Measurements from ENCODE around the gene PFKFB2. TPM values are rescaled to one million over a fixed set of nuclear protein-coding genes. Genes with fewer than 3 reads are reported as not detected.

PFKFB2 gene
- total RNA-seq, 6 experiments from 2014 or later: 2.9 to 6.1 (median 5.1) TPM

DNA sequence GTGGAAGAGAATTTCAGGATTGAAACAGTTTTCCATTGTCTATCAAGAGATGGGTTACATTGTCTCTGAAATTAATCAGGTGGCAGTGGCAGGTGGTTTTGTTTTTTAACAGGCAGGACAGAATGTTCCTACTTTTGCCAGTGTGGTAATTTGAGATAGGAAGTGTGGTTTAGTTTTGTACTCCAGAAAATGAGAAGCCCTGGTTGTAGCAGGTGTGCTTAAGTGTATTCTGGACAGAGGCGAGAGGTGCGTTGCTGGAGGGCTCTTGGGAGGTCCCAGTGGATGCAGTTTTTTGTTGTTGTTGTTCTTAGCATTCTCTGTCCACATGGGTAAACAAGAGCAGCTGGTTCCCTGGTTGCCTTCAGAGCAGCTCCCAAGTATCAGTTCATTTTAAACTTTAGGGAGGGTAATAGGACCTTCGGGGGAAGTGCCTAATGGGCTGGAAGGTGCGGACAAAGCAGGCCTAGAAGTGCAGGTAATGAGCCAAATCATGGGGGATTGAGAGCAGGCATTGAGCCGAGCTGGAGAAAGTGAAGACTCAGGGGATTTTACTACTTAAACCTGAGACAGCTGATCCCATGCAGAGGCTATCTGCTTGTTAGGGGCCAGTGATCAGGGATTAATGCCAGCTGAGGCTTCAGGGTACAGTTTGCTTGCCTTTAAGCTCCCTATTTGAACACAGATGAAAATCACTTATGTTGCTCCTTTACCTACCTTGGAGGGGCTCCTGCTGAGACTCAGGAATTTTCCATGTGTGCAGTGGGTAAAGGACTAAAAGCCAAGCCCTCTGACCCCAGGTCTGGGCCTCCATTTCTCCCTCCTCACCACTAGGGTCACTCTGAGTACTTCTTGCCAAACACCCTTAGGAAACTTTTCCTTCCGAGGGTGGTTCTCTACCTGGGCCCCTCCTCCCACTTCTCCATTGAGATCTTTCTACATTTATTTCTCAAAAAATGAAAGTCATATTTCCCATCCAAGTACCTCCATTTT is 6.1 kb downstream of the PFKFB2 start:
- H3K27me3 ChIP-seq: no peaks in the 10 kb centered on the region
- WGBS (ENCODE audit: insufficient coverage, low coverage, low lambda C conversion rate, missing lambda C conversion rate): 69% methylated on average over 4 of the region's 6 CpGs
- H3K4me3 ChIP-seq: no peak overlapping the region
- ATAC-seq (no peak), DNase-seq (no peak)
- peaks cover 0 to 18% (median 6%) of the 10 kb centered on the region in 4 donors for H3K36me3 ChIP-seq
- TF ChIP-seq, protein P1, sequence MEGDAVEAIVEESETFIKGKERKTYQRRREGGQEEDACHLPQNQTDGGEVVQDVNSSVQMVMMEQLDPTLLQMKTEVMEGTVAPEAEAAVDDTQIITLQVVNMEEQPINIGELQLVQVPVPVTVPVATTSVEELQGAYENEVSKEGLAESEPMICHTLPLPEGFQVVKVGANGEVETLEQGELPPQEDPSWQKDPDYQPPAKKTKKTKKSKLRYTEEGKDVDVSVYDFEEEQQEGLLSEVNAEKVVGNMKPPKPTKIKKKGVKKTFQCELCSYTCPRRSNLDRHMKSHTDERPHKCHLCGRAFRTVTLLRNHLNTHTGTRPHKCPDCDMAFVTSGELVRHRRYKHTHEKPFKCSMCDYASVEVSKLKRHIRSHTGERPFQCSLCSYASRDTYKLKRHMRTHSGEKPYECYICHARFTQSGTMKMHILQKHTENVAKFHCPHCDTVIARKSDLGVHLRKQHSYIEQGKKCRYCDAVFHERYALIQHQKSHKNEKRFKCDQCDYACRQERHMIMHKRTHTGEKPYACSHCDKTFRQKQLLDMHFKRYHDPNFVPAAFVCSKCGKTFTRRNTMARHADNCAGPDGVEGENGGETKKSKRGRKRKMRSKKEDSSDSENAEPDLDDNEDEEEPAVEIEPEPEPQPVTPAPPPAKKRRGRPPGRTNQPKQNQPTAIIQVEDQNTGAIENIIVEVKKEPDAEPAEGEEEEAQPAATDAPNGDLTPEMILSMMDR (IDR thresholded peaks at IDR 0.05): no peak
- no peak for TF ChIP-seq POLR2A (IDR thresholded peaks at IDR 0.05)
- intact Hi-C loops (cut with DNase I): no loop called here
- H3K9me3 ChIP-seq: no peaks in the 10 kb centered on the region
- no peak overlapping the region for H3K27ac ChIP-seq
- H3K4me1 ChIP-seq: no peaks in the 10 kb centered on the region

DNA sequence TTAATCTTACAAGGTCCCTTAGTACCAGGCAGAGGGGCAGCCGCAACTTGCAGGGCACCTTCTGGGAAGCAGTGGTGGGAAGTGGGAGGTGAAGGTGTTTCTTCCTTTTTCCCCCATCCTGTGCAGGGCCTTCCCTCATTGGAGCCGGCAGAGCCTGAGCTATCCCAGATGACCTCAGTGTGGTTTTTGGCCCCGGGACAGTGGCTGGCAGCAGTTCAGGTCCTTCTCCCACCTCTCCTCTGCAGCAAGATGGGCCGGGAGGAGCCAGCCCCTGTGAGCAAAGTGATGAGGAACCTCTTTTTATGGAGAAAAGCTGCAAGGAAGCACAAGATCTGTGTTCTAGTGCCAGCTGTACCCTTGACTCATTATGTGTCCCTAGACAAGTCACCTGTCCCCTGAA is 6.8 kb downstream of the PFKFB2 start:
- no peak overlapping the region for H3K27ac ChIP-seq
- TF ChIP-seq, protein P1 (IDR thresholded peaks at IDR 0.05): no peak
- TF ChIP-seq POLR2A (IDR thresholded peaks at IDR 0.05): no peak

DNA sequence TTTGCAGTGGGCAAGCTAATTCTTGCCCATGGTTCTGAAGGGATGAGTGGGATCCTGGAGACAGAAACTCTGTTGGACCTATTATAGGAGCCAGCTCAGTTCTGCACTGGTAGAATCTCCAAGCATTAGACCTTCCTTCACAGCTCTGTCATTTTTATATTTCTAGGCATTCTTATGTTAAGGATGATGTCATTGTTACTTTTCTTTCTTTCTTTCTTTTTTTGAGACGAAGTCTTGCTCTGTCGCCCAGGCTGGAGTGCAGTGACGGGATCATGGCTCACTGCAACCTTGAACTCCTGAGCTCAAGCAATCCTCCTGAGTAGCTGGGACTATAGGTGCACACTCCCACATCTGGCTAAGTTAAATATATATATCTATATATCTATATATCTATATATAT is 7.5 kb downstream of the PFKFB2 start:
- Histone ChIP-seq H3K4me3 (no peak overlapping the region), H3K27ac (no peak overlapping the region), H3K36me3 (peaks cover 0 to 26% (median 7%) of the 10 kb centered on the region in 4 donors), H3K27me3 (no peaks in the 10 kb centered on the region), H3K9me3 (no peaks in the 10 kb centered on the region), H3K4me1 (no peaks in the 10 kb centered on the region)
- intact Hi-C loops (cut with DNase I): no loop called here
- ATAC-seq (no peak), DNase-seq (no peak)
- TF ChIP-seq, protein P1 (IDR thresholded peaks at IDR 0.05): no peak
- no peak for TF ChIP-seq POLR2A (IDR thresholded peaks at IDR 0.05)
- 94% methylated on average over 3 of the region's 3 CpGs for WGBS (ENCODE audit: insufficient coverage, low coverage, low lambda C conversion rate, missing lambda C conversion rate)

More for the DNA sequence above, 6.8 kb downstream of the PFKFB2 start:
- ATAC-seq (peak in 1 of 4 donors; percentile 15), DNase-seq (no peak)
- Histone ChIP-seq H3K4me3 (no peak overlapping the region), H3K36me3 (peaks cover 0 to 19% (median 6%) of the 10 kb centered on the region in 4 donors), H3K4me1 (no peaks in the 10 kb centered on the region), H3K9me3 (no peaks in the 10 kb centered on the region), H3K27me3 (no peaks in the 10 kb centered on the region)
- intact Hi-C loops (cut with DNase I): no loop called here
- WGBS (ENCODE audit: insufficient coverage, low coverage, low lambda C conversion rate, missing lambda C conversion rate): 74% methylated on average over 3 of the region's 4 CpGs

- WGBS (ENCODE audit: insufficient coverage, low coverage, low lambda C conversion rate, missing lambda C conversion rate): 78% methylated on average over 1 of the region's 1 CpG
- Histone ChIP-seq H3K4me3 (no peak overlapping the region), H3K9me3 (no peaks in the 10 kb centered on the region), H3K36me3 (peaks cover 0 to 32% (median 8%) of the 10 kb centered on the region in 4 donors), H3K27ac (no peak overlapping the region), H3K4me1 (no peaks in the 10 kb centered on the region), H3K27me3 (no peaks in the 10 kb centered on the region)
- DNase-seq (no peak), ATAC-seq (no peak)
- intact Hi-C loops (cut with DNase I): no loop called here
- no peak for TF ChIP-seq POLR2A (IDR thresholded peaks at IDR 0.05)
- TF ChIP-seq, protein P1 (IDR thresholded peaks at IDR 0.05): no peak
These were observed 9.0 kb downstream of the PFKFB2 start for GRCh38 chr1:207062058-207062457.
